ENCODE results near the gene UBR1. TPM values are rescaled to one million over a fixed set of nuclear protein-coding genes. Genes with fewer than 3 reads are reported as not detected.

Gene UBR1
- total RNA-seq, 1 donor from 2014 or later, result 16.9 TPM

- DNase-seq (ENCODE audit: low read depth), result no peak
- Histone ChIP-seq H3K27me3 (ENCODE audit: control insufficient read depth, insufficient read depth, low read length) (no peaks in the 10 kb centered on the region), H3K36me3 (ENCODE audit: control insufficient read depth, insufficient read depth, low read length) (peaks cover 1% of the 10 kb centered on the region), H3K4me3 (ENCODE audit: low read depth, low read length) (no peak overlapping the region)
- TF ChIP-seq CTCF (IDR thresholded peaks at IDR 0.05; ENCODE audit: insufficient read depth, low read length, poor library complexity, severe bottlenecking), result no peak
Measured at GRCh38 chr15:43071451-43071850, 34.4 kb downstream of the UBR1 start.

GRCh38 chr15:43070893-43071292, 34.9 kb downstream of the UBR1 start:
- peaks cover 1% of the 10 kb centered on the region for H3K36me3 ChIP-seq (ENCODE audit: control insufficient read depth, insufficient read depth, low read length)
- no peak for DNase-seq (ENCODE audit: low read depth)
- no peak for TF ChIP-seq CTCF (IDR thresholded peaks at IDR 0.05; ENCODE audit: insufficient read depth, low read length, poor library complexity, severe bottlenecking)
- H3K4me3 ChIP-seq (ENCODE audit: low read depth, low read length), result no peak overlapping the region
- no peaks in the 10 kb centered on the region for H3K27me3 ChIP-seq (ENCODE audit: control insufficient read depth, insufficient read depth, low read length)

- no peak for DNase-seq (ENCODE audit: low read depth)
- peaks cover 1% of the 10 kb centered on the region for H3K36me3 ChIP-seq (ENCODE audit: control insufficient read depth, insufficient read depth, low read length)
- no peak overlapping the region for H3K4me3 ChIP-seq (ENCODE audit: low read depth, low read length)
- no peaks in the 10 kb centered on the region for H3K27me3 ChIP-seq (ENCODE audit: control insufficient read depth, insufficient read depth, low read length)
- no peak for TF ChIP-seq CTCF (IDR thresholded peaks at IDR 0.05; ENCODE audit: insufficient read depth, low read length, poor library complexity, severe bottlenecking)
Measured at GRCh38 chr15:43070249-43070648, 35.6 kb downstream of the UBR1 start.

GRCh38 chr15:43067717-43068461, 37.9 kb downstream of the UBR1 start:
- no peak overlapping the region for H3K4me3 ChIP-seq (ENCODE audit: low read depth, low read length)
- no peak for DNase-seq (ENCODE audit: low read depth)
- no peaks in the 10 kb centered on the region for H3K27me3 ChIP-seq (ENCODE audit: control insufficient read depth, insufficient read depth, low read length)
- no peak for TF ChIP-seq CTCF (IDR thresholded peaks at IDR 0.05; ENCODE audit: insufficient read depth, low read length, poor library complexity, severe bottlenecking)
- H3K36me3 ChIP-seq (ENCODE audit: control insufficient read depth, insufficient read depth, low read length), result peaks cover 1% of the 10 kb centered on the region

GRCh38 chr15:43056696-43057095, 49.1 kb downstream of the UBR1 start:
- Histone ChIP-seq H3K36me3 (ENCODE audit: control insufficient read depth, insufficient read depth, low read length) (no peaks in the 10 kb centered on the region), H3K27me3 (ENCODE audit: control insufficient read depth, insufficient read depth, low read length) (no peaks in the 10 kb centered on the region), H3K4me3 (ENCODE audit: low read depth, low read length) (no peak overlapping the region)
- no peak for DNase-seq (ENCODE audit: low read depth)
- TF ChIP-seq CTCF (IDR thresholded peaks at IDR 0.05; ENCODE audit: insufficient read depth, low read length, poor library complexity, severe bottlenecking), result no peak

- no peak for TF ChIP-seq CTCF (IDR thresholded peaks at IDR 0.05; ENCODE audit: insufficient read depth, low read length, poor library complexity, severe bottlenecking)
- DNase-seq (ENCODE audit: low read depth), result no peak
- Histone ChIP-seq H3K27me3 (ENCODE audit: control insufficient read depth, insufficient read depth, low read length) (no peaks in the 10 kb centered on the region), H3K4me3 (ENCODE audit: low read depth, low read length) (no peak overlapping the region), H3K36me3 (ENCODE audit: control insufficient read depth, insufficient read depth, low read length) (no peaks in the 10 kb centered on the region)
Measured at GRCh38 chr15:43052860-43053259, 53.0 kb downstream of the UBR1 start.

All from kidney epithelial cell (primary cell).